HK-2 (cell line): ENCODE results near the gene NAP1L4.

Experiments used
- DNase-seq: peaks from one replicate; pipeline ENCODE4 v3.0.0-alpha.2; 2018; ENCODE audit not compliant: unreplicated experiment

Gene NAP1L4

GRCh38 chr11:2992997-2993325 is 832 bp upstream of the NAP1L4 start:
- no peak for DNase-seq

GRCh38 chr11:2991452-2992233 is 486 bp downstream of the NAP1L4 start:
- peak; percentile 24 for DNase-seq

GRCh38 chr11:2990617-2991451 is 1.3 kb downstream of the NAP1L4 start:
- peak; percentile 18 for DNase-seq

- DNase-seq: no peak
Measured at GRCh38 chr11:2989551-2989950, 2.6 kb downstream of the NAP1L4 start.

GRCh38 chr11:2989006-2989405 is 3.1 kb downstream of the NAP1L4 start:
- DNase-seq: no peak

- DNase-seq: no peak
Measured at GRCh38 chr11:2987881-2988861, 4.0 kb downstream of the NAP1L4 start.

GRCh38 chr11:2983908-2984307 is 8.2 kb downstream of the NAP1L4 start:
- DNase-seq: no peak

- DNase-seq: no peak
Measured at GRCh38 chr11:2982214-2982613, 9.9 kb downstream of the NAP1L4 start.

- no peak for DNase-seq
Measured at GRCh38 chr11:2981130-2981529, 11.0 kb downstream of the NAP1L4 start.

GRCh38 chr11:2980168-2980840 is 11.8 kb downstream of the NAP1L4 start:
- no peak for DNase-seq

GRCh38 chr11:2977113-2977512 is 15.0 kb downstream of the NAP1L4 start:
- no peak for DNase-seq

- no peak for DNase-seq
Measured at GRCh38 chr11:2976294-2977063, 15.7 kb downstream of the NAP1L4 start.

GRCh38 chr11:2975594-2975993 is 16.5 kb downstream of the NAP1L4 start:
- no peak for DNase-seq

- DNase-seq: no peak
Measured at GRCh38 chr11:2974272-2974671, 17.9 kb downstream of the NAP1L4 start.

GRCh38 chr11:2968341-2968900 is 23.7 kb downstream of the NAP1L4 start:
- DNase-seq: no peak

- no peak for DNase-seq
Measured at GRCh38 chr11:2964782-2965181, 27.3 kb downstream of the NAP1L4 start.

GRCh38 chr11:2963761-2964160 is 28.4 kb downstream of the NAP1L4 start:
- no peak for DNase-seq

GRCh38 chr11:2963112-2963754 is 28.9 kb downstream of the NAP1L4 start:
- no peak for DNase-seq

GRCh38 chr11:2961080-2961479 is 31.0 kb downstream of the NAP1L4 start:
- no peak for DNase-seq

- no peak for DNase-seq
Measured at GRCh38 chr11:2960139-2960538, 32.0 kb downstream of the NAP1L4 start.
